Measurements from ENCODE around the gene MAGI2. TPM values are rescaled to one million over a fixed set of nuclear protein-coding genes. Genes with fewer than 3 reads are reported as not detected.

Gene MAGI2
- total RNA-seq, 1 experiment from 2014 or later = 0.22 TPM

DNA sequence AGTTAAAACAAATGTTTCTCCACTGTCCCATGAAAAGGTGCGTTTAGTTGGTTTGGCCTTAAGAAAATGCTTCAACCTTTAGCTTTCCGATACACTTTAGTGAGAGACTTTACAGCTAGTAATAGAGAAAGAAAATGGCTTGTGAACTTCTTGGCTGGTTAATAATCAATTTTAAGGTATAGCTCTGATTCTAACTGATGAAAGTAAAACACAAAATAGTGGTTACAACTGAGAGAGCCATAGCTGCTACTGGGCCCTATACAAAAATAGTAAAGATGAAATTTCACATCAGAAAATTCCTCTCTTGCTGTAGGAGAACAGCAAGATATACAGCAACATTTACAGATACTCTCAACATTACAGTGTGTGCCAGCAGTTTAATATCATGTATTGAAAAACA is 1283.5 kb downstream of the MAGI2 start:
- RAD21 ChIA-PET (ENCODE audit: low non-redundant PET in 1 of 2, low total read pairs in 2 of 2, uncharacterized antibody in 2 of 2, unreplicated experiment in 2 of 2) = no interaction called here
- H2AFZ ChIP-seq (ENCODE audit: low read depth, low read length, poor library complexity, severe bottlenecking) = no peak overlapping the region
- H3K27me3 ChIP-seq (ENCODE audit: insufficient read depth, low read length) = peaks cover 76% of the 10 kb centered on the region
- H3K79me2 ChIP-seq (ENCODE audit: insufficient read depth, low read length) = no peaks in the 10 kb centered on the region
- intact Hi-C loops (cut with micrococcal nuclease) = no loop called here
- H3K4me1 ChIP-seq (ENCODE audit: control insufficient read depth in 1 of 2, insufficient read depth in 2 of 2, low read length in 2 of 2) = no peaks in the 10 kb centered on the region
- H3K4me3 ChIP-seq (replicated peaks in 1 of 2; ENCODE audit: low read depth in 1 of 2, low read length in 2 of 2) = no peak overlapping the region
- CTCF ChIA-PET = no interaction called here
- ATAC-seq (no peak), DNase-seq (ENCODE audit: low read depth, low spot score) (no peak)
- H3K4me2 ChIP-seq (ENCODE audit: low read length) = no peak overlapping the region
- no peaks in the 10 kb centered on the region for H3K9me3 ChIP-seq (ENCODE audit: control insufficient read depth in 1 of 2, insufficient read depth in 1 of 2, low read depth in 1 of 2, low read length in 2 of 2)
- no peaks in the 10 kb centered on the region for H3K9me2 ChIP-seq (ENCODE audit: insufficient read depth)
- H3K9ac ChIP-seq (ENCODE audit: low read length) = no peak overlapping the region
- no TSS peak for BruUV-seq (replicated peaks)
- no peak overlapping the region for H3K27ac ChIP-seq (ENCODE audit: low read depth, low read length)
- no peak for TF ChIP-seq ZNF274 (IDR thresholded peaks at IDR 0.05; ENCODE audit: low read depth, low read length)
- TF ChIP-seq ZBTB33 (IDR thresholded peaks at IDR 0.05; ENCODE audit: extremely low read depth, insufficient replicate concordance, low read length) = no peak
- TF ChIP-seq POLR2AphosphoS5 (IDR thresholded peaks at IDR 0.05; ENCODE audit: low read depth, low read length) = no peak
- TF ChIP-seq JUND (IDR thresholded peaks at IDR 0.05) = no peak
- no peak for TF ChIP-seq EZH2phosphoT487 (IDR thresholded peaks at IDR 0.05; ENCODE audit: borderline replicate concordance)
- TF ChIP-seq CEBPB (IDR thresholded peaks at IDR 0.05; ENCODE audit: low read depth) = no peak
- TF ChIP-seq EGR1 (IDR thresholded peaks at IDR 0.05; ENCODE audit: low read depth) = no peak
- no peak for TF ChIP-seq SIN3A (IDR thresholded peaks at IDR 0.05; ENCODE audit: low read depth)
- TF ChIP-seq, protein P1, sequence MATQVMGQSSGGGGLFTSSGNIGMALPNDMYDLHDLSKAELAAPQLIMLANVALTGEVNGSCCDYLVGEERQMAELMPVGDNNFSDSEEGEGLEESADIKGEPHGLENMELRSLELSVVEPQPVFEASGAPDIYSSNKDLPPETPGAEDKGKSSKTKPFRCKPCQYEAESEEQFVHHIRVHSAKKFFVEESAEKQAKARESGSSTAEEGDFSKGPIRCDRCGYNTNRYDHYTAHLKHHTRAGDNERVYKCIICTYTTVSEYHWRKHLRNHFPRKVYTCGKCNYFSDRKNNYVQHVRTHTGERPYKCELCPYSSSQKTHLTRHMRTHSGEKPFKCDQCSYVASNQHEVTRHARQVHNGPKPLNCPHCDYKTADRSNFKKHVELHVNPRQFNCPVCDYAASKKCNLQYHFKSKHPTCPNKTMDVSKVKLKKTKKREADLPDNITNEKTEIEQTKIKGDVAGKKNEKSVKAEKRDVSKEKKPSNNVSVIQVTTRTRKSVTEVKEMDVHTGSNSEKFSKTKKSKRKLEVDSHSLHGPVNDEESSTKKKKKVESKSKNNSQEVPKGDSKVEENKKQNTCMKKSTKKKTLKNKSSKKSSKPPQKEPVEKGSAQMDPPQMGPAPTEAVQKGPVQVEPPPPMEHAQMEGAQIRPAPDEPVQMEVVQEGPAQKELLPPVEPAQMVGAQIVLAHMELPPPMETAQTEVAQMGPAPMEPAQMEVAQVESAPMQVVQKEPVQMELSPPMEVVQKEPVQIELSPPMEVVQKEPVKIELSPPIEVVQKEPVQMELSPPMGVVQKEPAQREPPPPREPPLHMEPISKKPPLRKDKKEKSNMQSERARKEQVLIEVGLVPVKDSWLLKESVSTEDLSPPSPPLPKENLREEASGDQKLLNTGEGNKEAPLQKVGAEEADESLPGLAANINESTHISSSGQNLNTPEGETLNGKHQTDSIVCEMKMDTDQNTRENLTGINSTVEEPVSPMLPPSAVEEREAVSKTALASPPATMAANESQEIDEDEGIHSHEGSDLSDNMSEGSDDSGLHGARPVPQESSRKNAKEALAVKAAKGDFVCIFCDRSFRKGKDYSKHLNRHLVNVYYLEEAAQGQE (IDR thresholded peaks at IDR 0.05; ENCODE audit: low read depth) = no peak
- no peak for TF ChIP-seq YY1 (IDR thresholded peaks at IDR 0.05; ENCODE audit: extremely low read depth, insufficient replicate concordance, low read depth, low read length)
- TF ChIP-seq POLR2A (IDR thresholded peaks at IDR 0.05; ENCODE audit: borderline replicate concordance, extremely low read depth, insufficient read depth, insufficient read length) = no peak
- TF ChIP-seq CTCF (IDR thresholded peaks at IDR 0.05 in 2 of 3, conservative IDR thresholded peaks at IDR 0.05 in 1 of 3; ENCODE audit: borderline replicate concordance in 1 of 3, insufficient read depth in 1 of 3, low read depth in 2 of 3, low read length in 2 of 3) = no peak
- TF ChIP-seq TCF7L2 (IDR thresholded peaks at IDR 0.05; ENCODE audit: borderline replicate concordance, extremely low read depth, insufficient read depth, insufficient read length) = no peak
- TF ChIP-seq, protein P2, sequence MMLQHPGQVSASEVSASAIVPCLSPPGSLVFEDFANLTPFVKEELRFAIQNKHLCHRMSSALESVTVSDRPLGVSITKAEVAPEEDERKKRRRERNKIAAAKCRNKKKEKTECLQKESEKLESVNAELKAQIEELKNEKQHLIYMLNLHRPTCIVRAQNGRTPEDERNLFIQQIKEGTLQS (IDR thresholded peaks at IDR 0.05) = no peak
- TF ChIP-seq EZH2 (IDR thresholded peaks at IDR 0.05) = no peak
- TF ChIP-seq, protein P3, sequence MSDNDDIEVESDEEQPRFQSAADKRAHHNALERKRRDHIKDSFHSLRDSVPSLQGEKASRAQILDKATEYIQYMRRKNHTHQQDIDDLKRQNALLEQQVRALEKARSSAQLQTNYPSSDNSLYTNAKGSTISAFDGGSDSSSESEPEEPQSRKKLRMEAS (IDR thresholded peaks at IDR 0.05) = no peak
- no peak for TF ChIP-seq SRF (IDR thresholded peaks at IDR 0.05; ENCODE audit: low read depth)
- no peak for TF ChIP-seq FOSL1 (IDR thresholded peaks at IDR 0.05; ENCODE audit: low read depth)
- TF ChIP-seq SP1 (IDR thresholded peaks at IDR 0.05; ENCODE audit: low read depth) = no peak
- H4K20me1 ChIP-seq (ENCODE audit: insufficient read depth) = no peaks in the 10 kb centered on the region
- POLR2A ChIA-PET = no interaction called here
- H3K36me3 ChIP-seq (ENCODE audit: control insufficient read depth in 1 of 2, insufficient read depth in 2 of 2, low read length in 2 of 2) = no peaks in the 10 kb centered on the region
